DMS79 treated with DMSO at 0.1 percent for 48 hours (cell line): ENCODE results near the gene MTHFSD.

Source experiments
- DNase-seq: peaks from one replicate; lab custom pipeline; 2025; lab: John Stamatoyannopoulos, UW

MTHFSD gene

DNA sequence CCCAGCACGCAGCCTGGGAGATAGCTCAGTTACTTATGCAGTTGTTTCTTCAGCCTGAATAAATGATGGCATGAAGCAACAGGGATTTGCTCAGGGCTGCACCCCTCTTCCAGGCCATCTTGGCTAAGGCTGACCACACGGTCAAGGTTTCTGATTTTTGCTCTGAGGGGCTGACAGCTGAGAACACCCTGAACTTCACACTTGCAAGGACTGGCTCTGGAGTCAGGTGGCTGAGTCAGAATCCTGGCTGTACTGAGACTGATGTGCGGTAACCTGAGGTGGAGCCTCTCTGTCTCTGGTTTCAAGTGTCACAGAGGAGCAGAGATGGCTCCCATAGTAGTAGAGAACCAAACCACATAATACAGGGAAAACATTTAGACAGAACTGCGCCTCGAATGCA lies 4.8 kb downstream of the MTHFSD start:
- no peak for DNase-seq

GRCh38 chr16:86549893-86550190 lies 5.2 kb downstream of the MTHFSD start:
- DNase-seq: no peak

- no peak for DNase-seq
Measured at GRCh38 chr16:86549076-86549892, 5.8 kb downstream of the MTHFSD start.

DNA sequence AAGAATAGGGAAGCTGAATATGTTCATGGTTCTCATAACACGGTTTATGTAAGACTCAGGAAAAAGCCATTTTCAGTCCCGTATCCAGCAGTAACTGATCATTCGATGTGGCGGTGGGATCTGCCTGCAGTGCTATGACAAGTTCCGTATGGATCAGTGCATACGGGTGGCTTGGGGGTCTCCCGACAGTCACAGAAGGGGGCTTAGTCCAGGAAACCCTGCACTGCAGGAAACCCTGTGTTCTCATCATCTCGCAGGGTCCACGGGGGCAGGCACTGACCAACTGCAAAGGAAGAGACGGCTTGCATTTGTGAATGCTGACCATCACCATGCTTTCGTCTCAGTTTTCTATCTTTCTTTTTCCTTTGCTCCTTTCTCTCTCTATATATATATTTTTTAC lies 7.7 kb downstream of the MTHFSD start:
- DNase-seq: no peak

DNA sequence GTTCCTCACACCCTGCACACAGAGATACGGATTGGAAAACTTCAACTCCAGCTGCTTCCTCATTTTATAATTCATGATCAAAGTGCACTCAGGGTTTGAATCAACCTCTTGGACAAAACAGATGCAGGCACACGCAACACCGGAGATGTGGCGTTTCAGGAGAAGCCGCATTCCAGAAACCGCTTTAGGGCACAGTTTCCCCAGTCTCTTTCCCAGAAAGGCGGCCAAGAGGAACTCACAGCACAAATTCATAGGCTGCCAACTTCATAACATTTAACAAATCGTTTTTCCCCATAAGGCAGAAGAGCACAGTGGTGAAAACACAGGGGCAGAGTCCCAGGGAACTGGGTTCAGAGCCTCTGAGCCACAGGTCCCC lies 8.4 kb downstream of the MTHFSD start:
- no peak for DNase-seq

GRCh38 chr16:86545954-86546637 lies 8.9 kb downstream of the MTHFSD start:
- DNase-seq: no peak

DNA sequence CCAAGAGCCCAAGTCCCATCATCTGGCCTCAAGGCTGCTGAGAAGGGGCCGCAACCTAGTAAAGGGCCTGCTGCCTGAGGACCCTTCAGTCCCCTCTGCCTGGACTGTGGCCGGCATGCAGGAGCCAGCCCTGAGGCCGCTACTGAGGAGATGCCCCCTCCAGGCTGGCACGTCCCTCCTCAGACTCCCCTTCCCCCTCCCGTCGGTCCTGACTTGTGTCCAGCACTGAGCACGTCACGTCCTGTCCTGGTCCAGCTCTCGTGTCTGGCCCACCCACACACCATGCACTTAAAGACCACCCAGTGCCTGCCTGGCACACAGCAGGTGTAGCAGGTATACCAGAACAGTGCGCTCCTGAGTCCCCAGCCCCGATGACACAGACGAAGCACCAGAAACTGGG lies 9.6 kb downstream of the MTHFSD start:
- no peak for DNase-seq

DNA sequence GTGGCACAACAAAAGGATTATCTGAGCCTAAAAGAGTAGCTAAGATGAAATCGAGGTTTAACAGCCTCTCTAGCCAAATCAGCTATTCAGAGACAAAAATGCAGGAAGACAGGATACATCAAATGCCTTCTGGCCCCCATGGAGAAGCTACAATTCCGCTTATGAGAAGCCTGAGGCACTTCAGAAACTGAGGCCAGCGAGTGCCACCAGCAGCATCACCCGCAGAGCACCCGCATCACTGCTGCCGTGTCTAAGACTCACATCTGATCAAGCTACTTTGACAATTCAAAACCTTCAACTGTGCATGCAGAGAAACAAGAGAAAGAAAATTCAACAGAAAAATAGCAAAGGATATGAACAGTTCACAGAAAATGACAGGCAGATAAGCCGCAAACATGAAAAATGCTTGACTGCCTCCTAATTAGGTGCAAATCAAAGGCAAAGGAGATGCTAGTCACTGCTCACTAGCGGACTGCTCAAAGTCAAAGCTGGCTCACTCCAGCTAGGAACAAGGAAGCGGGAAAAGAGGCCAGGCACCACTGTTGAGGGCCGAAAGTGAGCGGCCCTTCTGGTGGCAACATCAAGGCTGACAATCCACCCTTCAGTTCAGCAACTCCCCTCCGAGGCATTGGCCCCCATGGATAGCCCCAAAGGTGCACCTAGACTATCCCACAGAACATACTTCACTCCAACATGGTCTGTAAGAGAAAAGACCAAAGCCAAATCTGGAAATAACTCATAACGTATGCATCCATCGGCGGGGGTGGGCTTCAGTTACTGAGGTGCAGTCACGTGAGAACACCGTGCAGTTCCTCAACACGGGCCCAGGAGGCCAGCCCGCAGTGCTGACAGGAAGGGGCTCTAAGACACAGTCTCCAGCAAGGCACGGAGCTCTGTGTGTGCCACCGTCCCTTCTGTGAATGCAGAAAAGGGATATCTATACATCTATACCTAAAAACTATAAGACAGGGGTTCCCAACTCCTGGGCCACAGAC lies 12.0 kb downstream of the MTHFSD start:
- DNase-seq: no peak

- no peak for DNase-seq
Measured at GRCh38 chr16:86541560-86541959, 13.5 kb downstream of the MTHFSD start.

- DNase-seq: no peak
Measured at GRCh38 chr16:86540894-86541293, 14.1 kb downstream of the MTHFSD start.

- DNase-seq: no peak
Measured at GRCh38 chr16:86538196-86538780, 16.7 kb downstream of the MTHFSD start.

DNA sequence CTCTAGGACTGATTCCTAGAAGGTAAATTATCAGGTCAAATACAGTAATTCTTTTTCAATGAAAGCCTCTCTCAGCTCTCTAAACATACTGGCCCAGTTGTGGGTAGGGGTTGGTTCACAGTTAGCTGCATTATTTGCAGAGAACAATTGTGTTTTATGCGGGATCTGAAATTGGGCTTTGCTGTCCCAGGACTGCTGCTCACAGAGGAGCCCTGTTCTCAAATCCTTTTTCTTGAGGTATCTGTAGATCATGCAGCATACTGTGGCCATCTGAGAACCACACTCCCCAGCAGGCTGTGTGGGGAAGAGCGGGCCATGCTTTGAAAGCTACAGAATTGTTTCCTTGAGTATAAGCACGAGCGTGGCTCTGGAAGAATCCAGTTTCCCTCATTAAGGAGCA lies 17.5 kb downstream of the MTHFSD start:
- DNase-seq: no peak

DNA sequence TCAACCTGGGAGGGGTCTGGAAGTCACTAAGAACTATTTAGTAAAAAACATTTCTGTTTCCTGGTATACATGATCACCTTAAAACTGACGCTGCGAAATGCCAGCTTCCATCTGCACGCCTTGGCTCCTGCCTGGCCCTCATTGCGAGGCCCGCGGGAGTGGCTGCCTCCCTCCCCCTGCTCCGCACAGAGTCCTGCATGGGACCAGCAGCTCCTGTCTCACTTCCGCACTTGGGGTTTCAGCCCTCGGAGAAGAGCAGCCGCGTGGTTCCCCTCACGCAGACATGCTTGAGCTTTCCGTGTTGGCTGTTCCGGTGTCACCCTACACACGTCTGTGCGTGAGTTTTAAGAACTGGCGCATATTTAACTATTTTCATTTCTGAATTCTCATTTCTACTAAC lies 18.4 kb downstream of the MTHFSD start:
- DNase-seq: no peak

DNA sequence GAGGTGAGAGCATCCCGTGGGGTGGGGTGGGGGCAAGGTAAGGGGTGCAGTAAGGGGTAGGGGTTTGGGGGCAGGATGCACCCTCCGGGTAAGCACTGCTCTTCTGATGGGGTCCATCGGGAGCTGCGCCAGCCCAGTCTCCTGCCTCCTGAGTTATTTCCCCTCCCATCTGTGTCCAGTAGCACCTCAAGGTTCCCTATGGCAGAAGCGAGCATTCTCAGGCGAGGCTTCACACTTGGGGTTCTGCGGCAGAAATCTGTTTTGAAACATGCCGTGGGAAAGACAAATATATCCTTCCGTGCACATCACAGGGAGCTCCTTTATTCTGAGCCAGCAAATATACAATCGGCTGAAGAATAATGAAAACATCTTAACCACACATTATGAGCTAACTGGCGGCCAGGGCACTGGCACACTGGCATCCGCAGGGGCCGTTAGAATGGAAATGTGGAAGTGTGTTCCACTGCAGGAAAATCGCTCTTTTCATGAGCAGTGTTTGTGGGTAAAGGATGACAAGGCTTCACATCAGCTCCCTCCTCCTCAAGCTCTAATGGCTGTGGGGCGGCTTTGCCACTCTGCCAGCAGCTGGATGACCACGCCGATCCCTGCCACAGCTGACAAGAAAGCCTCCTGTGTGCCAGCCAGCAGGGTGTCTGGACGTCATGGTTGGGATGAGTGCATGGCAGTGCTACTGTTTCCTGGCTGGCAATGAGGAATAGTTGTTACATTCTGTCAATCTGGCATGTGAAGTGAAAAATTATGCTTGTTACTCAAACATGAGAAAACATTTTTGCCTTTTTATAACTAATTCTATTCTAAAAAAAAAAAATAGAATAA lies 20.0 kb downstream of the MTHFSD start:
- DNase-seq: no peak

DNA sequence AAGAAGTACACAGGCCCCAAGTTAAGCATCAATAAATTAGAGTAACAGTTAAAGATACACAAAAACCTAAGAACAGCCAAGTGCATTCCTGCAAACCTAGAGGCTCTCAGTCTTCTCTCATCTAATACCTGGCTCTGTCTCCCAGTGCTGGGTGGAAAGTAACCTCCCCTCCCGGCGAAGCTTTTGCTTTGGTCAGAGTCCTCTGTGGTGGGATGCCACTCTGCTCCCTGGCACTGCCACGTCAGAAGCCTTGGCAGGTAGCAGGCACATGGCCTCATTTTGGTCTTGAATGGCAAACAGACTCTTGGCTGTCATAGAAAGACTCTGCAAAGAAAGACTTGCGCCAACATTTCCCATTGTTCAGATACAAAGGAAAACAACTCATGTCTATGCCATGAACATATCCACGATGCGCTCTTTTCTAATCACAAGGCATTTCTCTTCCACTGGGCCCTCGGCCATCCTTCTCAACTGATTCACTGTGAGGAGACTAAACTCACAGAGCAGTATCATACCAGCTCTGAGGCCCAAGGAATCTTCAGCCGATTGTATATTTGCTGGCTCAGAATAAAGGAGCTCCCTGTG lies 21.2 kb downstream of the MTHFSD start:
- no peak for DNase-seq

GRCh38 chr16:86533076-86533475 lies 22.0 kb downstream of the MTHFSD start:
- no peak for DNase-seq

DNA sequence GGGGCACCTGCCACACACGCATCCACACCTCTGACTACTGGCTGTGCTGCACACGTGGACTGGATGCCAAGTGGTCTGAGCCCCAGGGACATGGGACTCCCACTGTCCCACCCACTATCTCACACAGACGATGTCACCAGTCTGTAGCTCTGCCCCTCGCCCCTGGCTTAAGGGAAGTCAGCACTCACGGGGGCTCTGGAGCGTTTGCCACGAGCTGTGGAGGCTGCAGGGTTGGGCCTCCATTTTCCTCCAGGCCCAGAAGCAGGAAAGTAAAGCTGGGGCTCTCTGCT lies 22.6 kb downstream of the MTHFSD start:
- DNase-seq: no peak

DNA sequence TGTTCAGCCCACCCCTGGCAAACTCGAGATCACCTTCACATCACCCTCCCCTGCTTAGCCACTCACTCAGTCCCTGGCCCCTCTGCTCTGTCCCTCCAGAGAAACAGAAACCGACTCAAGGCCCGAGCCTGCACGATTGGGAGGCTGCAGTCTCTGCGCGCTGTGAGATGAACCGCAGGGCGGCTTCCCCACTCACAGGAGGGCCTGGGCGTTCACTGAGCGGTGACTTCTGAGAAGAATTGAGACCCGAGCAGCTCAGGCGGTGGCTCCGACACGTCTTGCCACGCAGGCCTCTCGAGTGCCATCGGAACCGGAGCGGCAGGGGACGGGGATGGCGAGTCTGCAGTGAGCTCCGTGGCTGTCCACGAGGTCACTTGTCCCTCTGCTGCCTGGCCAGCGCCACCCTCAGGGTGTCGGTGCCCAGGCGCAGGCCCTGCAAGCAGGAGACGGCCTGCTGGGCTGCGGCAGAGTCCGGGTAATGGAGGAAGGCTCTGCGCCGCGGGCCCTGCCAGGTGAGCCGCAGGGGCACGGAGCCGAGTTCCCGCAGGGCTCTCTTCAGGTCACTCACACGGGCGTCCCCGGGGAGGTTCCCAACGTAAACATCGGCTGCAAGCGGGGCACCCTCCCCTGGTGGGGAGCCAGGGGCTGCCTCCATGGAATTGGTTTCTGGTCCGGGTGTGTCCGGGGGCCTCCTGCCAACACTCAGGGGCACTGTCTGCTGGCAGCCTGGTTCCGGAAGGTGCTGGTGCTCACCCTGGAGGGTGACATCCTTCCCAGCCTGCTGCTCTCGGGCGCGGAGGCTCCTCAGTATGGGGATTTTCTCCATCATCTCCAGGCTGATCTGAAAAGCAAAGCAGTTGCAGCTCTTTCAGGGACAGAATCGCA lies 23.2 kb downstream of the MTHFSD start:
- DNase-seq: no peak

GRCh38 chr16:86531191-86531545 lies 23.9 kb downstream of the MTHFSD start:
- no peak for DNase-seq
